Ishikawa (cell line): ENCODE results near the gene CHIT1.

Experiments used
- CEBPB ChIP-seq: IDR thresholded peaks from 2 replicates; pipeline ENCODE4 v1.6.1; 2012
- CREB1 ChIP-seq: IDR thresholded peaks from 2 replicates; pipeline ENCODE4 v1.6.1; 2012; ENCODE audit warnings: low read depth
- EGR1 ChIP-seq: IDR thresholded peaks from 2 replicates; pipeline ENCODE4 v1.6.1; 2012
- EP300 ChIP-seq: IDR thresholded peaks from 2 replicates; pipeline ENCODE4 v1.6.1; 2012; ENCODE audit warnings: borderline replicate concordance
- FOXM1 ChIP-seq: IDR thresholded peaks from 2 replicates; pipeline ENCODE4 v1.6.1; 2012; ENCODE audit warnings: low read depth, borderline replicate concordance
- MAX ChIP-seq: IDR thresholded peaks from 2 replicates; pipeline ENCODE4 v1.6.1; 2012
- RAD21 ChIP-seq: IDR thresholded peaks from 2 replicates; pipeline ENCODE4 v1.6.1; 2012; ENCODE audit warnings: low read depth
- REST ChIP-seq: IDR thresholded peaks from 2 replicates; pipeline ENCODE4 v1.6.1; 2012; ENCODE audit warnings: low read depth, mild to moderate bottlenecking
- TAF1 ChIP-seq: IDR thresholded peaks from 2 replicates; pipeline ENCODE4 v1.6.1; 2012; ENCODE audit warnings: low read depth, mild to moderate bottlenecking
- TCF12 ChIP-seq: IDR thresholded peaks from 2 replicates; pipeline ENCODE4 v1.6.1; 2012; ENCODE audit warnings: low read depth
- TEAD4 ChIP-seq: IDR thresholded peaks from 2 replicates; pipeline ENCODE4 v1.6.1; 2012
- USF1 ChIP-seq: IDR thresholded peaks from 2 replicates; pipeline ENCODE4 v1.6.1; 2012
- YY1 ChIP-seq: IDR thresholded peaks from 2 replicates; pipeline ENCODE4 v1.6.1; 2012; ENCODE audit warnings: low read depth
- ZBTB7A ChIP-seq: IDR thresholded peaks from 2 replicates; pipeline ENCODE4 v1.6.1; 2012; ENCODE audit warnings: low read depth

GRCh38 chr1:203207751-203208150 lies 21.7 kb downstream of the CHIT1 start:
- no peak for TF ChIP-seq RAD21
- TF ChIP-seq ZBTB7A: no peak
- TF ChIP-seq TAF1: no peak
- TF ChIP-seq YY1: no peak
- no peak for TF ChIP-seq TEAD4
- no peak for TF ChIP-seq REST
- no peak for TF ChIP-seq EP300
- no peak for TF ChIP-seq CEBPB
- no peak for TF ChIP-seq USF1
- TF ChIP-seq CREB1: no peak
- TF ChIP-seq FOXM1: no peak
- TF ChIP-seq MAX: no peak
- no peak for TF ChIP-seq EGR1
- TF ChIP-seq TCF12: no peak
